EL (cell line): ENCODE measurements around the gene USP48.

ENCODE experiments used
- DNase-seq: peaks from one replicate; pipeline ENCODE4 v3.0.0-alpha.2; 2016

The USP48 gene

DNA sequence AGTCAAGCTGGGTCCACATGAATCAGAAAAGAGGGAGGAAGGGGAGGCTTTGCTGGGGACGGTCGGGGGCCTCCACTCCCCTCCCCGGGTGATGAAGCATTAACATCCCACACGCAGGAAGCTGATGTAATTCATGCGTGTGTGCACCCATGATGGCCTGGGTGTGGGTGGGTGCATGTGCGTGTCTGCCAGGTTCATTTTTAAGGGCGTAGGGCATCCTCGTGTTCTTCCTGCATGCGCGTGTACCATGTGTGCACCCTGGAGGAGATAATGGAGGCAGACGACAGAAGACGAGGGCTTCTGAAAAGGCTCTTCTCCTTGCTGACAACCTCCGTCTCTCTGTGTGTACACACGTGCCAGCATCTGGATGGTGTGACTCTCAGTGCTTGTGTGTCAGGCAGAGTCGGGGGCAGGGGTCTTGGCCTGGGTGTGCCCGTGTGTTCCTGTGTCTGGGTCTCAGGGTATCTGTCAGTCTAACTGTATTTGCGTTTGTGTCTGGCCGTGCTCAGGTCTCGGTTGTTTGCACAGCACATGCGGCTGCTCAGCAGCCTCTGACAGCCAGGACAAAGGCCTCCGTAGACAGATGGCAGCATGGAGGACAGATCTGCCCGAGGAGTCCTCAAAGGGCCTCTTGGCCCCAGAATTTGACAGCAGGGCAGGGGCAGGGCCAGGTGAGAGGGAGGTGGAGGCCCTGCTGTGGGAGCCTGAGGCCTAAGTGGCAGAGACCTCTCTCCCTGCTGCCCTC is 116.2 kb downstream of the USP48 start:
- no peak for DNase-seq

DNA sequence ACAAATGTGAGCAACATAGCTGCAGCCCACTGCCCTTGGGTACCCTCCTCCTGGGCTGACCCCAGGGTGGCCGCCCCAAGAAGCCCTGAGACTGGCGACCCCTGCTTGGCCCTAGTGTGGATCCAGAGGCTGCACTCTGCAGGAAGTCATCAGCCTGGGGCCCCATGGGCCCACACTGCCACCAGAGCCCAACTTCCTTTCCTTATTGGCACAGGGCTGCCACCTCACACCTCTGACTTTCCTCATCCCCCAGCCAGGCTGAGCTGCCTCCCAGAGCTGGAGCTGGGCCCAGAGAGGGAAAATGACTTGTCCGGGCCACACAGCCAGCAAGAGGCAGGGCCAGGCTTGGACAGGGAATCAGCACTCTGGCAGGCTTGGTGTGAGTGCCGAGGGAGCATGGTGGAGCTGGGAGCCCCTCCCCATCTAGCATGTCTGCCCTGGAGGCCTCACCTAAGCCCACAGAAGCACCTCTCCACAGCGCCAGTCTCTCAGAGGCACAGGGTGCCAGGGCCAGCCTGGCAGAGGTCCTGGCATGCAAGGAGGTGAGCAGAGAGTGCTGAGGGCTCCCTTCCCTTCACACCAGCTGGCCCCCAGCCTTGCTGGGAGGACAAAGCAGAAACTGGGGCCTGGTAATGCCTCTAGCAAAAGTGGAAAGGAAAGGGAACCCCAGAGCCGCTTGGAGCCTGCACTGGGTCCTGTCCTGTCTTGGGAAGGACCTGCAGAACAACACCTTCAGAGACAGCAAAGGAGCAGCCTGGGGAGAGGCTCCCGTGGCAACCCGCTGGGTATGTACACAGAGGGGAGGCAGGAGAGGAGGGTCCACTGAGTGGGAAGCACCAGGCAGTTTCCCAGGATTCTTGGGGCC is 117.0 kb downstream of the USP48 start:
- DNase-seq, result peak; percentile 23

GRCh38 chr1:21664806-21665588 is 118.0 kb downstream of the USP48 start:
- DNase-seq, result no peak

GRCh38 chr1:21663951-21664805 is 118.8 kb downstream of the USP48 start:
- no peak for DNase-seq

DNA sequence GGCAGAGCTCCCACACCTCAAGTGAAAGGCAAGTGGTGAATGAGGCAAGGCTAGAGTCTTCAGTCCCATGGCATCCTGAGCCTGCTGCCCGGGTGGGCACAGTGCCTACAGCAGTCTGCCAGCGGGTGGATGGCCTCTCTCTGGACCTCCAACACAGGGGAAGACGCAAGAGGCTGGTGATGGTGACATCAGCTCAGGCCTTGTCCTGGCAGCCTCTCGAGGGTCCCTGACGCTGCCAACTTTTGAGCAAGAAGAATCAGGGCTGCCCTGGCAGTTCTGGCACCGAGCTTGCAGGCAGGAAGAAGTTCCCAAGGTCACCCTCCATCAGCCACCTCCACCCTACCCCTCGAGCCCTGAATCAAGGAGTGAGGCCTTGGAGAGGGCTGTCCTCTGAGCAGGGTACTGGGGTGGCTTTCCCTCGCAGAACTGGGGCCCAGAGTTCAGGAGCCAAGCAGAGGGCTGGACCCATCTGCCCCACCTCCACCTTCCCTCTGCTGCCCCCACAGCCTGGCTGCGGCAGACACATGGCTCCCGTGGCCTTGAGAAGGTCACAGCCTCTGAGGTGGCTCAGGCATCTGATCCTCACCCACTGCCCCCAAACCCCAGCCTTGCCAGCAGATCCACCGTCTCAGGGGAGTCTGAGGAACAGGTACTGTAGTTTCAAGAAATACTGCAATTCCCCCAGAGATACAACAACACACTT is 119.5 kb downstream of the USP48 start:
- no peak for DNase-seq

GRCh38 chr1:21662426-21663247 is 120.3 kb downstream of the USP48 start:
- DNase-seq, result no peak

- no peak for DNase-seq
Observed at GRCh38 chr1:21661886-21662285, 121.1 kb downstream of the USP48 start.

GRCh38 chr1:21659924-21660326 is 123.0 kb downstream of the USP48 start:
- no peak for DNase-seq

- DNase-seq, result peak; percentile 49
Observed at GRCh38 chr1:21659099-21659923, 123.6 kb downstream of the USP48 start.

DNA sequence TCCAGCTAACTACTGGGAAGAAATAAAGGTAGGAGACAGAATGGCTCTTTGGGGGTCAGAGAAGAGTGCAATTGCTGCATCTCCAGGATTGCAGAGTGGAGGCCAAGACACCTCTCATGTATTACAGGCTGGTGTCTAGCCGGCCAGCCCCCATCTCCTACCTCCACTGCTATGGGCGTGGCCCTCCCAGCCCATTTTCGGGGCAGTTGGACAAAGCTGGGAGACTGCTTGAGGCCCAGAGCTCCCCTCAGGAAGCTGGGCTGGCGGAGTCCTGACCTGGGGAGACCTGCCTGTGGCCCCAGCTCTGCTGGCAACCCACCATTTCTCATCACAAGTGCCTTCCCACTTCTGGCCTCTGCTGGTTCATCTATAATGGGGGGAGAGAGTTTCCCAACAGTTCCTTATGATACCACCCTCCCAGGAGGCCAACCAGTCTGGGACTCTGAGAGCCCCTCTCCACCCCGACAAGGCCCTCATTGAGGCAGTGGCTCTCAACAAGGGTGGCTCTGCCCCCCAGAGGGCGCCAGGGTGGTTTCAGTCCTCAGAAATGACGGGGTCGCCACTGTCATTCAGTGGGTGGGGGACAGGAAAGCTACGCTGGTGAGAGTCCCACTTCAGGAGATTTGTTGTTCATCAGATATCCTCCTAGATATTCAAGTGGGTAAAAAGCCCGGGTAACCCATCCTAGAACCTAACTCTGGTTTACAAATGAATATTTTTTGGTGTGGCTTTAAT is 125.3 kb downstream of the USP48 start:
- no peak for DNase-seq

GRCh38 chr1:21655748-21656147 is 127.2 kb downstream of the USP48 start:
- DNase-seq, result peak; percentile 43

DNA sequence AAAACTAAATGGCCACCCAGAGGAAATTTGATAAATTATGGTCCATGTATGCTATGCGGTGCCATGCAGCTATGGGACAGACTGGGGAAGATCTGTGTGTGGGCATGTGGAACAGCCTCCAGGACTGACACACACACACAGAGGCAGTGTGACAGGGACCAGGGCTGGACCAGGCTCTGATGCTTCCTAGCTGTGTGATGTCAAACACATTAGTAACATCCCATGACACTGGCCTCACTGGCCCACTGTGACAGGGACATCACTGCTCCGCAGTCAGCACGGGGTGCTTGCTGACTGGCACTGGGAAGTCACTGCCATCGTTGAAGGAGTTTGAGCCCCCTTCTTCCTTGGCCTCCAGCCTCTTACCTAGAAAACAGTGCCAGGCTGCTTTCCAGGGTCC is 127.7 kb downstream of the USP48 start:
- DNase-seq, result no peak

GRCh38 chr1:21654209-21654608 is 128.7 kb downstream of the USP48 start:
- no peak for DNase-seq

DNA sequence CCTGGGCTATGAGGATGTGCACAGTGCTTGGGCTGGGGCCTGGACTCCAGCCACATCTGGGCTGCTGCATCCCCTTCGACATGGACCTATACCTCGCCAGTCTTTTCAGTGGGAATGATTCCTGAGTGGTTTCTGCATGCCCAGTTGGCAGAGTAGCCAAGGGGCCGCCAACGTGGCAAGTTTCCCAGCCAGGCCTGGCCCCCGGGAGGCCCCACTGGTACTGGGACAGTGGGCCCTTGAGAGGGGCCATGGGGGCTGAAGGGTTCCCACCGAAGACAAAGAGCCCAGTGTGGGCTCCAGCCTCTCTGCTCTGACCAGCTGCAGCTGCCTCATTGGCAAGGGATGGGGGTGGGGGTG is 129.2 kb downstream of the USP48 start:
- no peak for DNase-seq

DNA sequence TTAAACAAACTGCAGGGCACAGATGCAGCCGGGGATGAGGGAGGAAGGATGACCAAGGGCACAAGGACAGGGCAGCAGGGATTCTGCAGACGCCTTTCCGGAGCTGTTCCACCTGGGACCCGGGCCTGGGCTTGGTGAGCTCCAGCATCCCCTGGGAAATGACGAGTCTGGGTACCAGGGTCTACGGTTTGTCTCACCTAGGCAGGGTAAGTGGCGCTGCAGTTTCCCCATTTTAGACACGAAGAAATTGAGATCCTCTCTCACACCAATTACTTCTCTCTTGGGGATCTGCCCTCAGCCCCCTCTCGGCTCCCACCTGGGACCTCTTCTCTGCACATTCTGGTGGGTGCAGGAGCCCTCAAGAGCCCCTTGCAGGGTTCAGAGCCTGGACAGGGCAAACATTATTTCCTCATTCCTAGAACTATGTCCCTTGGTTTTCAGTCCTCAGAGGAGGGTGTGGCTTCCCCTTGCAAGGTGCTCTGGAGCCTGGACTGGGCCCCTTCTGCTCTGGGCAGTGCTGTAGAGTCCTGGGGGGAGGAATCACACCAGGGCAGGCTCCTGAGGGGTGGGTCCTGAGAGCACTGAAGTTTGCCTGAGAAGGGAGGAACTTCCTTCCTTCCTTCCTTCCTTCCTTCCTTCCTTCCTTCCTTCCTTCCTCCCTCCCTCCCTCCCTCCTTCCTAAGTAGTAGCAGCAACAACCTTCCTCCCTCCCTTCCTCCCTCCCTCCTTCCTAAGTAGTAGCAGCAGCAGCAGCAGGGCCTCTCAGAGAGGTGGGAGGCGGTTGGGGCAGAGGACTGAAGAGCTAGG is 129.8 kb downstream of the USP48 start:
- DNase-seq, result no peak

GRCh38 chr1:21652101-21652936 is 130.6 kb downstream of the USP48 start:
- no peak for DNase-seq
